Measurements from ENCODE around the gene TSPAN11.

GRCh38 chr12:31029468-31029867 lies 102.9 kb downstream of the TSPAN11 start:
- TF ChIP-seq, protein P1, sequence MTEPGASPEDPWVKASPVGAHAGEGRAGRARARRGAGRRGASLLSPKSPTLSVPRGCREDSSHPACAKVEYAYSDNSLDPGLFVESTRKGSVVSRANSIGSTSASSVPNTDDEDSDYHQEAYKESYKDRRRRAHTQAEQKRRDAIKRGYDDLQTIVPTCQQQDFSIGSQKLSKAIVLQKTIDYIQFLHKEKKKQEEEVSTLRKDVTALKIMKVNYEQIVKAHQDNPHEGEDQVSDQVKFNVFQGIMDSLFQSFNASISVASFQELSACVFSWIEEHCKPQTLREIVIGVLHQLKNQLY (CRISPR knock-in tag; IDR thresholded peaks at IDR 0.05): no peak
- TF ChIP-seq TCF7 (CRISPR knock-in tag; IDR thresholded peaks at IDR 0.05; ENCODE audit: low read depth): no peak
- TF ChIP-seq, protein P2, sequence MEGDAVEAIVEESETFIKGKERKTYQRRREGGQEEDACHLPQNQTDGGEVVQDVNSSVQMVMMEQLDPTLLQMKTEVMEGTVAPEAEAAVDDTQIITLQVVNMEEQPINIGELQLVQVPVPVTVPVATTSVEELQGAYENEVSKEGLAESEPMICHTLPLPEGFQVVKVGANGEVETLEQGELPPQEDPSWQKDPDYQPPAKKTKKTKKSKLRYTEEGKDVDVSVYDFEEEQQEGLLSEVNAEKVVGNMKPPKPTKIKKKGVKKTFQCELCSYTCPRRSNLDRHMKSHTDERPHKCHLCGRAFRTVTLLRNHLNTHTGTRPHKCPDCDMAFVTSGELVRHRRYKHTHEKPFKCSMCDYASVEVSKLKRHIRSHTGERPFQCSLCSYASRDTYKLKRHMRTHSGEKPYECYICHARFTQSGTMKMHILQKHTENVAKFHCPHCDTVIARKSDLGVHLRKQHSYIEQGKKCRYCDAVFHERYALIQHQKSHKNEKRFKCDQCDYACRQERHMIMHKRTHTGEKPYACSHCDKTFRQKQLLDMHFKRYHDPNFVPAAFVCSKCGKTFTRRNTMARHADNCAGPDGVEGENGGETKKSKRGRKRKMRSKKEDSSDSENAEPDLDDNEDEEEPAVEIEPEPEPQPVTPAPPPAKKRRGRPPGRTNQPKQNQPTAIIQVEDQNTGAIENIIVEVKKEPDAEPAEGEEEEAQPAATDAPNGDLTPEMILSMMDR (IDR thresholded peaks at IDR 0.05): no peak
- TF ChIP-seq, protein P3, sequence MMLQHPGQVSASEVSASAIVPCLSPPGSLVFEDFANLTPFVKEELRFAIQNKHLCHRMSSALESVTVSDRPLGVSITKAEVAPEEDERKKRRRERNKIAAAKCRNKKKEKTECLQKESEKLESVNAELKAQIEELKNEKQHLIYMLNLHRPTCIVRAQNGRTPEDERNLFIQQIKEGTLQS (CRISPR knock-in tag; conservative IDR thresholded peaks at IDR 0.05): no peak
- no peak for TF ChIP-seq MYBL2 (CRISPR knock-in tag; IDR thresholded peaks at IDR 0.05)
- TF ChIP-seq ESRRA (CRISPR knock-in tag; IDR thresholded peaks at IDR 0.05; ENCODE audit: borderline replicate concordance): no peak
- TF ChIP-seq, protein P4, sequence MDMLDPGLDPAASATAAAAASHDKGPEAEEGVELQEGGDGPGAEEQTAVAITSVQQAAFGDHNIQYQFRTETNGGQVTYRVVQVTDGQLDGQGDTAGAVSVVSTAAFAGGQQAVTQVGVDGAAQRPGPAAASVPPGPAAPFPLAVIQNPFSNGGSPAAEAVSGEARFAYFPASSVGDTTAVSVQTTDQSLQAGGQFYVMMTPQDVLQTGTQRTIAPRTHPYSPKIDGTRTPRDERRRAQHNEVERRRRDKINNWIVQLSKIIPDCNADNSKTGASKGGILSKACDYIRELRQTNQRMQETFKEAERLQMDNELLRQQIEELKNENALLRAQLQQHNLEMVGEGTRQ (CRISPR knock-in tag; IDR thresholded peaks at IDR 0.05): no peak
- TF ChIP-seq SOX15 (CRISPR knock-in tag; IDR thresholded peaks at IDR 0.05): no peak
- no peak for TF ChIP-seq SP1 (CRISPR knock-in tag; conservative IDR thresholded peaks at IDR 0.05)
- TF ChIP-seq USF1 (CRISPR knock-in tag; IDR thresholded peaks at IDR 0.05): no peak
- TF ChIP-seq, protein P5, sequence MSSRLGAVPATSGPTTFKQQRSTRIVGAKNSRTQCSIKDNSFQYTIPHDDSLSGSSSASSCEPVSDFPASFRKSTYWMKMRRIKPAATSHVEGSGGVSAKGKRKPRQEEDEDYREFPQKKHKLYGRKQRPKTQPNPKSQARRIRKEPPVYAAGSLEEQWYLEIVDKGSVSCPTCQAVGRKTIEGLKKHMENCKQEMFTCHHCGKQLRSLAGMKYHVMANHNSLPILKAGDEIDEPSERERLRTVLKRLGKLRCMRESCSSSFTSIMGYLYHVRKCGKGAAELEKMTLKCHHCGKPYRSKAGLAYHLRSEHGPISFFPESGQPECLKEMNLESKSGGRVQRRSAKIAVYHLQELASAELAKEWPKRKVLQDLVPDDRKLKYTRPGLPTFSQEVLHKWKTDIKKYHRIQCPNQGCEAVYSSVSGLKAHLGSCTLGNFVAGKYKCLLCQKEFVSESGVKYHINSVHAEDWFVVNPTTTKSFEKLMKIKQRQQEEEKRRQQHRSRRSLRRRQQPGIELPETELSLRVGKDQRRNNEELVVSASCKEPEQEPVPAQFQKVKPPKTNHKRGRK (CRISPR knock-in tag; IDR thresholded peaks at IDR 0.05; ENCODE audit: borderline replicate concordance): no peak
- TF ChIP-seq ZNF317 (CRISPR knock-in tag; IDR thresholded peaks at IDR 0.05; ENCODE audit: borderline replicate concordance, low read depth): no peak
